Regular cardiac myocyte (primary cell): ENCODE results near the gene DDIAS. TPM values are rescaled to one million over a fixed set of nuclear protein-coding genes. Genes with fewer than 3 reads are reported as not detected.

Experiments
- total RNA-seq: library from RNA; depleted of rRNA; stranded (reverse); fragments of >200 nt; gene quantifications from 2 replicates; pipeline ENCODE4 v1.2.3, GENCODE V29; 2014

Gene DDIAS
- total RNA-seq = 1.4 and 11.3 TPM in 2 replicates

DNA sequence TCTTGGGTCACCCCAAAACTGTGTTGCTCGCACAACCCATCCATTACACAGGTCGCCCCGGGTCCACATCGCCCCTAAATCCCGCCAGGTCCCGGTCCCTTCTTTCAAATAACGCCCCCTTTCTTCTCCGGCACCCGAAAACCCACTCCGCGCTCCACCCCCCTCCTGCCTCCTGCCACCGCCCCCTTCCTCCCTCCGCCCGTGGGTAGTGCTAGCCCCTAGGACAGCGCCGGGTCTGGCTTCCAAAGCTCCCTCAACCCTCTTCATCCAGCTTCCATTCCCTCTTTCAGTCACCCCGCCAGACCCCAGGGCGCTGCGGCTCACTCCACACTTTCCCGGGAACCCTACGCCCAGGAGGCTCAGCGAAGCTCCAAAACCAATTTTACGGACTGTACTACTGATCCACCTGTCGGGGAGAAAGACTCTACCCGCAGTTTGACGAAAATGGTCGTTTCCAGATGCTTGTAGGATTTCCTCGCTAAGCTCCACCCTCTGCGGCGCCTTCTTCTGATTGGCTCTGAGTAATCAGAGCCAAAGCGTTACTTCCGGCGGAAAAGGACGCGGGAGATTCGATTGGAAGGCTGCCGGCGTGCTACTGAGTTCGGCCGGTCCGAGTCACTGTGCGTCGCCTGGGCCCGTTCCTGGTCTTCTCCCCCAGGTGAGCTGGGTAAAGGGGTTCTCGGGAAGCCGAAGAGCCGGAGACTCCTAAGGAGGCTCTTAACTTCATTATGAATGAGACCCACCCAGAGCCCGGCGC lies at the start of gene DDIAS:
Gene DDIAS, plus strand, starts transcription at position 572 of the 757 bp plus-strand sequence. CDS start 13,003 bp downstream, outside the sequence.

DNA sequence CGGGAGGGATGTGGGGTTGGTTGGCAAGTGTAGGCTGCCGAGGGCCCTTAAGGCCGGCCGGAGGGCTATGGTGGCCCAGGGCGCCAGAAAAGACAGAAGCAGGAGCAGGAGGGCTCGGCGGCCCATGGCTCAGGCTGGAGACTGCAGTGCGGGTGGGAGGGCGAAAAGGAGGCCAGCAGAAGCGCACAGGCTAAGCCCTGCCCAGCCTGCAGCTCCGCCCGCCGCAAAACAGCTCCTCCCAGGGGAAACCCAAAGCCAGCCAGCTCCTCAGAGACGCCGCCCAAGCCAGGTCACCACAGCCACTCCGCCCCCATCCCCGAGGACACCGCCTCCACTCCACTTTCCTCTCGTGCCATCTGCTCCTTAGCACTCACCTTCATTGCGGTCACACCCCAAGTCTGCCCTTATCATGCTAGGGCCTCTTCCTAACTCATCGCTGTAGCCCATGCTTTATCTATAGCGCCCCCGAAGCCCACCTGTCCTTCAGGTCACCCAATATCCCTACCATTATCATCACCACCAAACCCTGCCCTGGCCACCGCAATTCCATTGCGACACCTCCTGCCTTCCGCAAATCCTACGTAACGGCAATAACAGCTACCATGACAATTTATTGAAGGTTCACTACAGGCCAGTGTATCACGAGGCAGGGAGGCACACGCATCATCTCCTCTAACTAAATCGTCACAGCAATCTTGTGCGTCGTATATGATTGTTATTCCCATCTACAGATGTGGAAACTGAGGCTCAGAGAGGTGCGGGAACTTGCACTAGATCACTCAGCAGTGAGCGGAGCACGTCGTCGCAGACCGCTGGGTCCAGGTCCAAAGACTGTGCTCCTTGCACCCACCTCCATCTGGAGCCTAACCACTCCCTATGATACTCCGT lies 1.0 kb upstream of the DDIAS start, which contains the start of gene PRCP:
Gene PRCP, minus strand, starts transcription at position 154 of the 888 bp plus-strand sequence. Its CDS starts 28 bp downstream, at position 126.

Other genes with a start within 250 kb of the DDIAS start
- under 0.01 TPM in 1 of 2 replicates, not detected in the other for gene FAM181B, start 167.9 kb upstream of the DDIAS start, total RNA-seq
- gene PRCP, start 1.3 kb upstream of the DDIAS start, total RNA-seq = 30.9 and 64.0 TPM in 2 replicates
- 10.5 and 17.5 TPM in 2 replicates for gene RAB30, start 170.2 kb downstream of the DDIAS start, total RNA-seq